Kidney epithelial cell (primary cell): ENCODE data around the gene SOX21. TPM values are rescaled to one million over a fixed set of nuclear protein-coding genes. Genes with fewer than 3 reads are reported as not detected.

Source experiments
- DNase-seq: peaks from one replicate; pipeline ENCODE4 v3.0.0-alpha.2; 2010; ENCODE audit warnings: low read depth
- H3K27me3 ChIP-seq: 2 replicates; pipeline ENCODE4 v1.6.0; 2011; ENCODE audit warnings: low read length; ENCODE audit not compliant: control insufficient read depth, insufficient read depth
- H3K36me3 ChIP-seq: 2 replicates; pipeline ENCODE4 v1.5.1; 2011; ENCODE audit warnings: low read length; ENCODE audit not compliant: control insufficient read depth, insufficient read depth
- H3K4me3 ChIP-seq: 2 replicates; pipeline ENCODE4 v1.5.1; 2011; ENCODE audit warnings: low read depth, mild to moderate bottlenecking, control low read depth, low read length
- total RNA-seq: library from RNA; depleted of rRNA; stranded (reverse); fragments of >200 nt; gene quantifications from 2 replicates; pipeline ENCODE4 v1.2.3, GENCODE V29; 2015
- TF ChIP-seq, protein P1 (sequence below): IDR thresholded peaks from 2 replicates; pipeline ENCODE4 v1.5.1; 2011; ENCODE audit warnings: mild to moderate bottlenecking, moderate library complexity, low read length, control low read depth, inconsistent platforms; ENCODE audit not compliant: insufficient read depth, poor library complexity, severe bottlenecking

The SOX21 gene
- not detected in 2 replicates for total RNA-seq

DNA sequence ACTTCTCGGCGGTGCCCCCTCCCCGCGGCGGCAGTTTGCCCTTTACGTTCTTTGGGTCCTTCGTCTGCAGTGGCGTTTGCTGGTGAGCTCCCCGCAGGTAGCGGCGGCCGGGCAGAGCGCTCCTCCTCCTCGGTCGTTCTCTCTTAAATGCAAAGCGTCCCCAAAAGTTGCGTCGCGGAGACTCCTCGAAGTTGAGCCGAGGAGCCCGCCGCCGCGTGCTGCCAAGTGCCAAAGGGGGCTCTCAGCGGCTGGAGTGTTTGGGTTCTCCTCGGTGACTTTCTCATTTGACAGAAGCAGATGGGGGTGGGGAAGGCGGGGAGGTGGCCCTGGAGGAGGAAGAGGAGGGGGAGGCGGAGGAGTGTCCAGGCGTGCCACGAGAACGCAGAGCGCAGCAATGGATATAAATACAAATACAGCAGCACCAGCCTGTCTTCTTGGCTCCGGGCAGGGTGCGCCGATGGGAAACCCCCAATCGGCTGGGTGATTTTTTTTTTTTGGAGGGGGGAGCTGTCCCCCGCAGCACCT is at the start of gene SOX21:
TSS of gene SOX21 (minus strand) at position 259 of the 525 bp plus-strand sequence. CDS start 496 bp downstream, outside the sequence.
- no peak within 1 kb of the TSS for H3K4me3 ChIP-seq
- no peaks in the 10 kb centered on the region for H3K36me3 ChIP-seq
- DNase-seq, result no peak
- TF ChIP-seq, protein P1, sequence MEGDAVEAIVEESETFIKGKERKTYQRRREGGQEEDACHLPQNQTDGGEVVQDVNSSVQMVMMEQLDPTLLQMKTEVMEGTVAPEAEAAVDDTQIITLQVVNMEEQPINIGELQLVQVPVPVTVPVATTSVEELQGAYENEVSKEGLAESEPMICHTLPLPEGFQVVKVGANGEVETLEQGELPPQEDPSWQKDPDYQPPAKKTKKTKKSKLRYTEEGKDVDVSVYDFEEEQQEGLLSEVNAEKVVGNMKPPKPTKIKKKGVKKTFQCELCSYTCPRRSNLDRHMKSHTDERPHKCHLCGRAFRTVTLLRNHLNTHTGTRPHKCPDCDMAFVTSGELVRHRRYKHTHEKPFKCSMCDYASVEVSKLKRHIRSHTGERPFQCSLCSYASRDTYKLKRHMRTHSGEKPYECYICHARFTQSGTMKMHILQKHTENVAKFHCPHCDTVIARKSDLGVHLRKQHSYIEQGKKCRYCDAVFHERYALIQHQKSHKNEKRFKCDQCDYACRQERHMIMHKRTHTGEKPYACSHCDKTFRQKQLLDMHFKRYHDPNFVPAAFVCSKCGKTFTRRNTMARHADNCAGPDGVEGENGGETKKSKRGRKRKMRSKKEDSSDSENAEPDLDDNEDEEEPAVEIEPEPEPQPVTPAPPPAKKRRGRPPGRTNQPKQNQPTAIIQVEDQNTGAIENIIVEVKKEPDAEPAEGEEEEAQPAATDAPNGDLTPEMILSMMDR, result no peak
- peaks cover 83% of the 10 kb centered on the region for H3K27me3 ChIP-seq

DNA sequence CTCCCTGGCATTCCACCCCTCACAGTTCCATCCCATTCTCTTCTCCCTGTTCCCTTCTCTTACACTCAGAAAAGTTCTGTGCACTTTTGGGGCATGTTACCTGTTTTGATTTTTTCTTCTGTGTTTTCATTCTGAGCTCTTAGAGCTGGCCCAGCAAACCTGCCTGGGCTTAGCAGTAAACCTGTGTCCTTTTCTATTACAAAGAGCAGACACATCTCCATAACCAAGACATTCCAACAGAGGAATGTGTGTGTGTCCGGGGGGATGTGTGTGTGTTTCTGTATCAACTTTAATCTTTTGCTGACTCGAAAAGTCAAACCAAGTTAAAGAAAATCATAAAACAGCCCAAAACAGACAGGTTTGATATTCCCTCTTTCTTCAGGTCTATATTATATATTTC is 49.1 kb upstream of the SOX21 start:
- DNase-seq, result no peak
- TF ChIP-seq, protein P1, result no peak
- Histone ChIP-seq H3K27me3 (peaks cover 2% of the 10 kb centered on the region), H3K36me3 (no peaks in the 10 kb centered on the region), H3K4me3 (no peak overlapping the region)

DNA sequence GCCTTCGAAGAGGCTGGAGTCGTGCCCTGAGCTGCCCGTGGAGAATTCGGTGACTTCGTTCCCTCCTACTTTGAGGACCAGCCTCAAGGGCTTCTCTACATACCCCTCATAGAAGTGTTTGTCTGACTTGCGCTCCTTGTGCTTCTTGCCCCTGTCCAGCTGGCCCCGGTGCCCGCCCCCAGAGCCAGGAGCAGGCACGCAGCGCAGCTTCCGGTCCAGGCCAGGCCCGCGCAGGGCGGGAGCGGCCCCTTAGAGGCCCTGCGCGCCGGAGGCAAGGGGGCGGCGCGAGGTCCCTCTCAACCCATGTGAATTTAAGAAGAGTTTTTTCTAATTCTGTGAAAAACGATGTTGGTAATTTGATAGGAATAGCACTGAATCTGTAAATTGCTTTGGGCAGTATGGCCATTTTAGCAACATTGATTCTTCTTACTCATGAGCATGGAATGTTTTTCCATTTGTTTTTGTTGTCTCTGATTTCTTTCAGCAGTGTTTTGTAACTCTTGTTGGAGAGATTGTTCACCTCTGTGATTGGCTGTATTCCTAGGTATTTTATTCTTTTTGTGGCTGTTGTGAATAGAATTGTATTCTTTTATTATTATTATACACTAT is 46.9 kb upstream of the SOX21 start:
- no peak overlapping the region for H3K4me3 ChIP-seq
- H3K27me3 ChIP-seq, result peaks cover 2% of the 10 kb centered on the region
- TF ChIP-seq, protein P1, result no peak
- no peaks in the 10 kb centered on the region for H3K36me3 ChIP-seq
- no peak for DNase-seq

DNA sequence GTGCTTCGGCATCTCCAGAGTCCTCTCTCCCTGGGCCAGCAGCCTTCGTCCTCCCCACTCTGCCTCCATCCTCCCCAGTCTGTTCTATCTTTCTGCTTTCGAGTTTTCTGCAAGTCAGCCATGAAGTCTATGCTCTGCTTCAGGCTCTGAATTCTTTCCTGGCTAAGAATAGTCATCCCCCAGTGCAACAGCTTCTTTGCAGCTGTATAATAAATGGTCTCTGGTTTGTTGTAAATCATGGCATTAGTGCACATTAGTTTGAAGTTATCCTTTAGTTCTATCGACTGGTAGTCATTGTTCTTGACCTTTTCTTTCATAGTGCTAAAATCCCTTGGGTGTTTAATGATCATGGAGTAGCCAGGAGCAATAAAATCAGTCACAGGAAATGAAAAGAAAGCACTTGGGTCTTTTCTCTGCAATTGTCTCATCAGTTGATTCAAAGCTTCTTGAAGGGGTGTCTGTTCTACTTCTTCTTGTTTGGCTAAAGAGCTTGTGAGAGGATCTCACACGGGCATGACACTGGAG is 46.2 kb upstream of the SOX21 start:
- Histone ChIP-seq H3K27me3 (peaks cover under 1% of the 10 kb centered on the region), H3K36me3 (no peaks in the 10 kb centered on the region), H3K4me3 (no peak overlapping the region)
- DNase-seq, result no peak
- TF ChIP-seq, protein P1, result no peak

DNA sequence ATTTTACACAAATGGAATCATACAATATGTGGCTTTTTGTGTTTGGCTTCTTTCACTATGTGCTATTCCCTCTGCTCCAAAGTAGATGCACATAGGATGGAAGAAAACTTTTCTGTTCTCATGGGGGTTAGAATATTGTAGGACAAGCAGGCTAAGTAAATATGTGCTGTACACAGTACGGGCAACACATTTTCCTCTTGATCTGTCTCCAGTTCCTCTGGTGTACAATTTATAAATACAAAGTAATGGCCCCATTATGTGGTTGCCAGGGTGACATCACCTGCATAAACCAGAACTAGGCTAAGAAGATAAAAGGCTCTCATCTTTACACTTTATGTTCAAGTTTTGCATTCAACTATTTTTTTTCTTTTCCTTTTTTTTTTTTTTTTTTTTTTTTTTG is 41.0 kb upstream of the SOX21 start:
- Histone ChIP-seq H3K4me3 (no peak overlapping the region), H3K36me3 (no peaks in the 10 kb centered on the region), H3K27me3 (no peaks in the 10 kb centered on the region)
- DNase-seq, result no peak
- TF ChIP-seq, protein P1, result no peak
